SK-N-SH treated with all-trans-retinoic acid at 6 μM for 48 hours (cell line): ENCODE measurements around the gene CLPSL1.

Source experiments
- ATAC-seq: fragments of 200-7000 bp; cut with Tn5 transposase; 3 replicates; pipeline ENCODE4 v1.9.1; 2020; ENCODE audit warnings: mild to moderate bottlenecking, moderate library complexity
- BACH2 ChIP-seq: fragments of 250-450 bp; sonication (Bioruptor Pico); IDR thresholded peaks from 2 replicates; pipeline ENCODE4 v1.9.0; 2021; ENCODE audit warnings: mild to moderate bottlenecking, borderline replicate concordance
- CREB5 ChIP-seq: fragments of 250-450 bp; sonication (Bioruptor Pico); IDR thresholded peaks from 2 replicates; pipeline ENCODE4 v1.5.1; 2020; ENCODE audit warnings: low read depth, mild to moderate bottlenecking, moderate library complexity
- CSDC2 ChIP-seq: fragments of 250-450 bp; sonication (Bioruptor Pico); IDR thresholded peaks from 2 replicates; pipeline ENCODE4 v1.5.0; 2020; ENCODE audit warnings: mild to moderate bottlenecking, moderate library complexity
- ESRRG ChIP-seq: fragments of 250-450 bp; sonication (Bioruptor Pico); IDR thresholded peaks from 2 replicates; pipeline ENCODE4 v1.6.1; 2021; ENCODE audit warnings: mild to moderate bottlenecking
- ISL1 ChIP-seq: fragments of 250-450 bp; sonication (Bioruptor Pico); IDR thresholded peaks from 2 replicates; pipeline ENCODE4 v2.1.2; 2022; ENCODE audit warnings: mild to moderate bottlenecking, moderate library complexity
- OSR1 ChIP-seq: fragments of 250-450 bp; sonication (Bioruptor Pico); IDR thresholded peaks from 2 replicates; pipeline ENCODE4 v1.8.0; 2022; ENCODE audit warnings: moderate library complexity, mild to moderate bottlenecking, inconsistent platforms
- PATZ1 ChIP-seq: fragments of 250-450 bp; sonication (Bioruptor Pico); IDR thresholded peaks from 2 replicates; pipeline ENCODE4 v1.8.0; 2020; ENCODE audit warnings: mild to moderate bottlenecking, moderate library complexity, borderline replicate concordance
- POU6F1 ChIP-seq: fragments of 250-450 bp; sonication (Bioruptor Pico); IDR thresholded peaks from 2 replicates; pipeline ENCODE4 v1.8.0; 2021; ENCODE audit warnings: low read depth, mild to moderate bottlenecking, moderate library complexity, borderline replicate concordance
- PPARA ChIP-seq: fragments of 250-450 bp; sonication (Bioruptor Pico); IDR thresholded peaks from 2 replicates; pipeline ENCODE4 v1.5.0; 2020; ENCODE audit warnings: mild to moderate bottlenecking, borderline replicate concordance
- RARB ChIP-seq: fragments of 250-450 bp; sonication (Bioruptor Pico); IDR thresholded peaks from 2 replicates; pipeline ENCODE4 v1.8.0; 2021; ENCODE audit warnings: mild to moderate bottlenecking, moderate library complexity
- SNAI2 ChIP-seq: fragments of 250-450 bp; sonication (Bioruptor Pico); IDR thresholded peaks from 2 replicates; pipeline ENCODE4 v1.5.0; 2020; ENCODE audit warnings: mild to moderate bottlenecking, moderate library complexity
- TCF4 ChIP-seq: fragments of 250-450 bp; sonication (Bioruptor Pico); IDR thresholded peaks from 2 replicates; pipeline ENCODE4 v1.8.0; 2021; ENCODE audit warnings: mild to moderate bottlenecking, moderate library complexity, borderline replicate concordance
- TOX ChIP-seq: fragments of 250-450 bp; sonication (Bioruptor Pico); IDR thresholded peaks from 2 replicates; pipeline ENCODE4 v1.8.0; 2021; ENCODE audit warnings: mild to moderate bottlenecking, moderate library complexity, borderline replicate concordance
- TSHZ2 ChIP-seq: fragments of 250-450 bp; sonication (Bioruptor Pico); IDR thresholded peaks from 2 replicates; pipeline ENCODE4 v1.5.0; 2020; ENCODE audit warnings: mild to moderate bottlenecking, moderate library complexity
- ZC3H10 ChIP-seq: fragments of 250-450 bp; sonication (Bioruptor Pico); IDR thresholded peaks from 2 replicates; pipeline ENCODE4 v1.5.1; 2021; ENCODE audit warnings: mild to moderate bottlenecking, moderate library complexity
- ZFP3 ChIP-seq: fragments of 250-450 bp; sonication (Bioruptor Pico); IDR thresholded peaks from 2 replicates; pipeline ENCODE4 v1.5.0; 2020; ENCODE audit warnings: mild to moderate bottlenecking, moderate library complexity
- ZFP30 ChIP-seq: fragments of 450-650 bp; formaldehyde crosslinking; IDR thresholded peaks from 2 replicates; pipeline ENCODE4 v1.5.0; 2022; ENCODE audit warnings: mild to moderate bottlenecking, moderate library complexity
- ZNF565 ChIP-seq: fragments of 450-650 bp; formaldehyde crosslinking; conservative IDR thresholded peaks from 2 replicates; pipeline ENCODE4 v1.5.0; 2020; ENCODE audit warnings: low read depth, mild to moderate bottlenecking, moderate library complexity
- ZNF70 ChIP-seq: fragments of 450-650 bp; formaldehyde crosslinking; IDR thresholded peaks from 2 replicates; pipeline ENCODE4 v1.5.0; 2020; ENCODE audit warnings: mild to moderate bottlenecking, moderate library complexity
- ZNF8 ChIP-seq: fragments of 450-650 bp; formaldehyde crosslinking; IDR thresholded peaks from 2 replicates; pipeline ENCODE4 v1.5.0; 2020; ENCODE audit warnings: mild to moderate bottlenecking, moderate library complexity

Gene CLPSL1

GRCh38 chr6:35795453-35796071, 14.7 kb downstream of the CLPSL1 start:
- TF ChIP-seq ZNF8 (CRISPR knock-in tag): no peak
- no peak for ATAC-seq

GRCh38 chr6:35796236-35796635, 15.4 kb downstream of the CLPSL1 start:
- TF ChIP-seq ZFP30 (CRISPR knock-in tag): no peak
- no peak for TF ChIP-seq ZNF70 (CRISPR knock-in tag)
- no peak for TF ChIP-seq ZC3H10 (CRISPR knock-in tag)
- no peak for TF ChIP-seq ZFP3 (CRISPR knock-in tag)
- TF ChIP-seq BACH2 (CRISPR knock-in tag): no peak
- no peak for TF ChIP-seq CSDC2
- no peak for TF ChIP-seq POU6F1 (CRISPR knock-in tag)
- TF ChIP-seq PATZ1 (CRISPR knock-in tag): no peak
- no peak for TF ChIP-seq CREB5
- no peak for TF ChIP-seq ESRRG (CRISPR knock-in tag)
- no peak for TF ChIP-seq PPARA (CRISPR knock-in tag)
- no peak for TF ChIP-seq TSHZ2
- no peak for TF ChIP-seq TOX (CRISPR knock-in tag)
- no peak for TF ChIP-seq ISL1 (CRISPR knock-in tag)
- TF ChIP-seq ZNF565 (CRISPR knock-in tag): no peak
- no peak for TF ChIP-seq OSR1 (CRISPR knock-in tag)
- no peak for TF ChIP-seq RARB (CRISPR knock-in tag)
- no peak for TF ChIP-seq SNAI2 (CRISPR knock-in tag)
- TF ChIP-seq ZNF8 (CRISPR knock-in tag): no peak
- TF ChIP-seq TCF4 (CRISPR knock-in tag): no peak
- TF ChIP-seq, all 23 proteins: peak for 0
- ATAC-seq: no peak

- ATAC-seq: no peak
- TF ChIP-seq ZFP3 (CRISPR knock-in tag): no peak
- TF ChIP-seq POU6F1 (CRISPR knock-in tag): no peak
Observed at GRCh38 chr6:35797837-35798526, 17.2 kb downstream of the CLPSL1 start.
